Left hindlimb (tissue), 1 donor: ENCODE measurements around the gene NBPF9.
A peak's percentile ranks its signal among the peaks of the same experiment; 100 is the strongest.
"Not testable (repeated sequence)": the region's sequence is repeated elsewhere in the genome, so short reads cannot be mapped to it uniquely, and the experiment has no call there.

Experiments used
- DNase-seq: peaks from one replicate; pipeline ENCODE4 v3.0.0-alpha.2; 2018

Gene NBPF9, protein sequence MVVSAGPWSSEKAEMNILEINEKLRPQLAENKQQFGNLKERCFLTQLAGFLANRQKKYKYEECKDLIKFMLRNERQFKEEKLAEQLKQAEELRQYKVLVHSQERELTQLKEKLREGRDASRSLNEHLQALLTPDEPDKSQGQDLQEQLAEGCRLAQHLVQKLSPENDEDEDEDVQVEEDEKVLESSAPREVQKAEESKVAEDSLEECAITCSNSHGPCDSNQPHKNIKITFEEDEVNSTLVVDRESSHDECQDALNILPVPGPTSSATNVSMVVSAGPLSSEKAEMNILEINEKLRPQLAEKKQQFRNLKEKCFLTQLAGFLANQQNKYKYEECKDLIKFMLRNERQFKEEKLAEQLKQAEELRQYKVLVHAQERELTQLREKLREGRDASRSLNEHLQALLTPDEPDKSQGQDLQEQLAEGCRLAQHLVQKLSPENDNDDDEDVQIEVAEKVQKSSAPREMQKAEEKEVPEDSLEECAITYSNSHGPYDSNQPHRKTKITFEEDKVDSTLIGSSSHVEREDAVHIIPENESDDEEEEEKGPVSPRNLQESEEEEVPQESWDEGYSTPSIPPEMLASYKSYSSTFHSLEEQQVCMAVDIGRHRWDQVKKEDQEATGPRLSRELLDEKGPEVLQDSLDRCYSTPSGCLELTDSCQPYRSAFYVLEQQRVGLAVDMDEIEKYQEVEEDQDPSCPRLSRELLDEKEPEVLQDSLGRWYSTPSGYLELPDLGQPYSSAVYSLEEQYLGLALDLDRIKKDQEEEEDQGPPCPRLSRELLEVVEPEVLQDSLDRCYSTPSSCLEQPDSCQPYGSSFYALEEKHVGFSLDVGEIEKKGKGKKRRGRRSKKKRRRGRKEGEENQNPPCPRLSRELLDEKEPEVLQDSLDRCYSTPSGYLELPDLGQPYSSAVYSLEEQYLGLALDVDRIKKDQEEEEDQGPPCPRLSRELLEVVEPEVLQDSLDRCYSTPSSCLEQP (N-terminal part only)

DNA sequence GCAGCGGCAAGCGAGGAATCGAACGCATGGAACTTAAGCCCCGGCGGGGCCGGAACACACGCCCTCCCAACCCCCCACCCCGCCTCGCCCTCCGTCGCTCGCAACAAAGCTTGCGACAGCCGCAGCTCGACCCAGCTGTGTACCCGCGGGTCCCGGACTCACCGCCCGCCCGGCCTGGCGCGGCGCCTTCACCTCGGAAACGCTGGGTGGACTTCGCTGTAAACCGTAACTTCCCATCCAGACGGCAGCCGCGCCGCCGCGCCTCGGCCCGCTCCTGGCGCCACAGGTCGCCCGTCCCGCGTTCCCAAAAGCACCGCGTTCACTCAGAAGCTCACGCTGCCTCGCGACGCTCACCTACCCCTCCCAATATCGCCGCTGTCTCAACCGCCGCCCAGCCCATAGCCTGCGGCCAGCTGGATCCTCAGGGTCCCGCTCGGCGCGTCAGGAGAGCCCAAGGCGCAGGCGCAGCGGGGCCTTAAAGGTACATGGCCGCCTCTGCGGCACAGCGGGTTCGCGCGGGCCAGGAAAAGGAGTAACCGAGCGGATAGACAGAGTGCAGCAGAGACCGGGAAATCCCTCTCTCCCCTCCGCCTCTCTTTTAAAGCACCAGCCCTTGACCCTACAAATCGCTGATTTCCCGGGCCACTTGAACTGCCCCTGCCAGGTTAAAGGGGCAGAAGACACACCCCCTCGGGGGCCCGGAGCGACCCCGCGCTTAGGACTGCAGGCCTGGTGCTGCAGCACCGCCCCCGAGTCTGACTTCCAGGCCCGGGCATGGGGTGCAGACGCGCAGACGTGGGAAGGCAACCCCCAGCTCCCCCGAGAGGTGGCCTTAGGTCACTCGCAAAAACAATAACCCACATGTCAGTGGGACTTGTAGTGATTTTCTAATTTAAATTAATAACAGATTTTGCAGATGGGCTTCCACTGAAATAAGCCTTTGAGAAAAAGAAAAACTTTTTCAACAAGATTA lies at the start of gene NBPF9:
NBPF9 (minus strand) TSS at position 443 of the 973 bp plus-strand sequence. CDS start 21,412 bp downstream, outside the sequence.
- DNase-seq, result peak; percentile 67

GRCh38 chr1:149149909-149150308 lies 46.6 kb upstream of the NBPF9 start:
- DNase-seq, result not testable (repeated sequence)

DNA sequence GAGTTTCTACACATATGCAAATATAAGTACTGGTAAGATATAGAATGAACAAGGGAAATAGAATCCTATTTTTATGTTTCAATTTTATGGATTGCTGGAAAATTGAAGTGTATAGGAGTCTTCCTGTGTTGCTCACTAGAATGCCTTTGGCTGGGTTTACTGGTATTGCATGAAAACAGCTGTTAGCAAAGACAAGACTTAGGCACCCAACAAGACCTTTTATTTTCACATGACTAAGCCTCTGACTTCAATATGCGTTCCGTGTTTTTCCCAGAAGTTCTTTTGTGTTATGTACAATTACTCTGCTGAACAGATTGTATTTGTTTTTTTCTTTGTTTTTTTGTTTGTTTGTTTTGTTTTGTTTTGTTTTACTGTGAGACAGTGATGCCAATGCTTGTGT lies 34.2 kb upstream of the NBPF9 start:
- not testable (repeated sequence) for DNase-seq

GRCh38 chr1:149130938-149131337 lies 27.6 kb upstream of the NBPF9 start:
- DNase-seq, result not testable (repeated sequence)

DNA sequence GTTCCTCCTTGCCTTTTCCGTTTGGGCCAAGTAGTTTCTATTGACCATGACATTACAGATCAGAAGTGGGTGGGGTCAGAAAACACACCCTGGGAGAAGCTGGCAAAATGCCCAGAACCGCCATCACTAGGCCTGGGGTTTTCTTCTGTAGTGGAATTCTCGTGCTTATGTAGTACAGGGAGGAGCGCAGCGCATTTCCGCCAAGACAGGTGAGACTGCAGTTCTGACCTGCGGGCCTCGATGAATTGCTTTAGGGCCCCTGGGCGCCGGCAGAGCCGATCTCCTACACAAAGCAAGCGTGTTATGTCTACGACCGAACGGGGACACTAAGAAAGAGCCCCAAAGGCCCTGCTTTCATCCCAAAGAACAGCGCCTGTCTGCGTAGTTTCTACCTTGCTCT lies 25.9 kb upstream of the NBPF9 start:
- DNase-seq, result not testable (repeated sequence)

DNA sequence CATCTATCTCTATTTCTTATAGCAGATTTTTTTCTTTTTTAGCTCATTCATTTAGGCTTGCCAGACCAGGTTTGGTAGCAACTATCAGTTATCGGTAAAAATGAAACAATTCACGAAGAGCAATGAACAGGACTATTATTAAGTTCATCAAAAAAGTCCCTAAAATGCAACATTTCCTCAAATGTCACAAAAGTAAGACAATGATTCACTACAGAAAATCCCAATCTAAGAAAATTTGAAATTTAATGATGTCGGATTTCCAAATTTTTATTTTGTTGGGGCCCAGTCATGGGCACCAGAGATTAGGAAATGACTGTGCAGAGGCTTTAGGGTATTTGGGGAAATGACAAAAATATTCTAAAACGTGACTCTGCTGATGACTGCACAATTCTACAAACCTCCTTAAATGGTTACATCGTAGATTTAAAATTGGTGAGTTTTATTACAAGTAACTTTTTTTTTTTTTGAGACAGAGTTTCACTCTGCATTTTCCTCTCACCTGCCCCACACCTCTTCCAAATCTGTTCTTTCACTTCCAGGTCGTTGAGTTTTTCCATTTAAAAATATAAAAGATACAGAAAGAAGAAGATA lies 23.3 kb upstream of the NBPF9 start:
- not testable (repeated sequence) for DNase-seq

GRCh38 chr1:149123948-149124926 lies 20.9 kb upstream of the NBPF9 start:
- DNase-seq, result peak; percentile 19

DNA sequence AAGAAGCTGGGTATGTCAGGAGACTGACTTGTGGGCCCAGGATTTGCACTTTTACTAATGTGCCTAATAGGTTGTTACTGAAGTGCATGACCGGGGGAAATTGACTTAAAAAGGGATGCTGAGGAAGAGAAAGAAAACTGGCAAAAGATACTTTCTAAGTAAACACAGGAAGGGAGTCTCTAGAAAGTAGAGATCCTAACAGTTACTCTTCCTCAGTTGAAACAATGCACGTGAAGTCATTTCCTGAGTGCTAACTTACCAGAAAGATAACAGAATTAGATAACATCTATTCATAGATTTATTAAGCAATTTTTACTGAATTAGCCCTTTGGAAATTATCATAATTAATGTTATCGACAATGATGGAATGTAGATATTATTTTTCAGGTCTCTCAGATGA lies 9.5 kb upstream of the NBPF9 start:
- not testable (repeated sequence) for DNase-seq

- not testable (repeated sequence) for DNase-seq
These were observed 7.0 kb upstream of the NBPF9 start for GRCh38 chr1:149110343-149110742.

DNA sequence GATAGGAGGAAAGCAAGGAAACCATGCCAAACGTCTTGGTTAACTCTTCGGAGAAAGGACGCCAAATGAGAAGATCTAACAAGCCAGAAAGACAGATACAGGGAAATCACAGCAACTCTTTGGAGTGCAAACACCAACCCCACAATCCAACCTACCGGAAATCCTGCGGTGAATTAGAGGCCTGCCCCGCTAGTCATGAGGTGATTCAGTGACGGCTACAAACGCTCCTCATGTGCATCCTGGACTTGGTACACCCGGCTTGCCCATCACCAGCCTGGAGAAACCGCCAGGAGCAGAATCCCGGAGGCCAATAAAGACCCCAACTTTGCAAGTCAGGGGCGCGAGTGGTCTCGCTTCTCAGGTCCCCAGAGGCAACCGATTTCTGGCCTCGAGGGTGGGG lies 777 bp downstream of the NBPF9 start:
- not testable (repeated sequence) for DNase-seq

GRCh38 chr1:149098276-149098675 lies 5.1 kb downstream of the NBPF9 start:
- not testable (repeated sequence) for DNase-seq

DNA sequence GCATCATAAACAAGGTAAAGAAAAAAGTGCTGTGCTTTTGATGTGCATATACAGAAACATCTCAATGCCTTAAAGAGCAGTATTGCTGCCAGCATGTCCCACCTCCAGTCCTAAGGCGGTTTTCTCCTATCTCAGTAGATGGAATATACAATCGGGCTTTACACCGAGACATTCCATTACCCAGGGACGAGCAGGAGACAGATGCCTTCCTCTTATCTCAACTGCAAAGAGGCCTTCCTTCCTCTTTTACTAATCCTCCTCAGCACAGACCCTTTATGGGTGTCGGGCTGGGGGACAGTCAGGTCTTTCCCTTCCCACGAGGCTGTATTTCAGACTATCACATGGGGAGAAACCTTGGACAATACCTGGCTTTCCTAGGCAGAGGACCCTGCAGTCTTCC lies 10.2 kb downstream of the NBPF9 start:
- DNase-seq, result not testable (repeated sequence)

- DNase-seq, result not testable (repeated sequence)
These were observed 27.7 kb downstream of the NBPF9 start for GRCh38 chr1:149075505-149076127.

- not testable (repeated sequence) for DNase-seq
These were observed 38.7 kb downstream of the NBPF9 start for GRCh38 chr1:149064611-149065010.

DNA sequence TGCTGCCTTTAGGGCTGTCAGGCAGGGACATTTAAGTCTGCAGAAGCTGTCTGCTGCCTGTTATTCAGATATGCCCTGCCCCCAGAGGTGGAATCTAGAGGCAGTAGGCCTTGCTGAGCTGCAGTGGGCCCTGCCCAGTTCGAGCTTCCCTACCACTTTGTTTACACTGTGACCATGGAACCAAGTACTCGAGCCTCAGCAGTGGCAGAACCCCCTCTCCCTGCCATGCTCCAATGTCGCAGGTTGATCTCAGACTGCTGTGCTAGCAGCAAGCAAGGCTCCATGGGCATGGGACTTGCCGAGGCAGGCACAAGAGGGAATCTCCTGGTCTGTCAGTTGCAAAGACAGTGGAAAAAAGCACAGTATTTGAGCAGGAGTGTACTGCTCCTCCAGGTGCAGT lies 60.3 kb downstream of the NBPF9 start:
- not testable (repeated sequence) for DNase-seq

DNA sequence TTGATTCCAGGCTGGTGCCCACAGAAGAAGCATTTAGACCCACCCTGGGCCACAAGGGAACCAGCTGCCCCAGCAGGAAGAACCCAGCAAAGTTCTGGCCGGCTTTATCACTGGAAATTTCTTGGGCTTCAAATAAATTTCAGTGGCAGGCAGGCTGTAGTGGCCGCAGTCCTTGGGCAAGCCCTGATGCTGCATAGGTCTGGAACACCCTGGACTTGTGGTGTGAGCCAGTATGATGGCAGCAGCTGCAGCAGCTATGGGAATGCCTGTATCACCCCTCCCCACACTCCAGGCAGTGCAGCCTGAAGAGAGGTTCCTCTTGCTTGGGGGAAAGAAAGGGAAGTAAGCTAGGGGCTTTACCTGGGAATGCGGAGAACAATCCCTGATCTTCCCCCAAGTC lies 69.4 kb downstream of the NBPF9 start:
- DNase-seq, result not testable (repeated sequence)

- DNase-seq, result not testable (repeated sequence)
These were observed 79.0 kb downstream of the NBPF9 start for GRCh38 chr1:149024327-149024726.

GRCh38 chr1:149018577-149018976 lies 84.8 kb downstream of the NBPF9 start:
- not testable (repeated sequence) for DNase-seq

- DNase-seq, result not testable (repeated sequence)
These were observed 86.7 kb downstream of the NBPF9 start for GRCh38 chr1:149016626-149017025.

GRCh38 chr1:149015522-149015921 lies 87.8 kb downstream of the NBPF9 start:
- not testable (repeated sequence) for DNase-seq
